Lung (tissue), 12 donors: Measurements from ENCODE around the gene PLEKHH1. TPM values are rescaled to one million over a fixed set of nuclear protein-coding genes. Genes with fewer than 3 reads are reported as not detected.

Experiments used
- ATAC-seq: fragments of 200-7000 bp; cut with Tn5 transposase; one replicate; pipeline ENCODE4 v1.9.1; 2020; ENCODE audit warnings: moderate number of reproducible peaks; ENCODE audit not compliant: insufficient read depth, low FRiP score
- DNase-seq, 3 donors: peaks; one replicate each; pipeline ENCODE4 v3.0.0-alpha.2; 2013 to 2017
- H3K27ac ChIP-seq, 2 donors: one replicate each; pipeline ENCODE4 v1.5.1; 2013; ENCODE audit warnings: mild to moderate bottlenecking in 2 of 2, moderate library complexity in 2 of 2, control low read depth in 1 of 2, inconsistent platforms in 1 of 2, low read depth in 1 of 2, low read length in 1 of 2
- H3K27me3 ChIP-seq, 3 donors: one replicate each; pipeline ENCODE4 v1.5.1; 2013; ENCODE audit warnings: low read length in 2 of 3; ENCODE audit not compliant: control insufficient read depth in 3 of 3, insufficient read depth in 3 of 3
- H3K36me3 ChIP-seq, 4 donors: one replicate each; pipeline ENCODE4 v1.5.1; 2013; ENCODE audit warnings: low read length in 4 of 4, mild to moderate bottlenecking in 1 of 4, moderate library complexity in 1 of 4; ENCODE audit not compliant: control insufficient read depth in 4 of 4, insufficient read depth in 4 of 4
- H3K4me1 ChIP-seq, 5 donors: one replicate each; pipeline ENCODE4 v1.5.1; 2013; ENCODE audit warnings: low read length in 5 of 5, mild to moderate bottlenecking in 2 of 5, moderate library complexity in 1 of 5; ENCODE audit not compliant: control insufficient read depth in 5 of 5, insufficient read depth in 5 of 5
- H3K4me3 ChIP-seq: one replicate; pipeline ENCODE4 v1.5.1; 2013; ENCODE audit warnings: mild to moderate bottlenecking, control low read depth, moderate library complexity
- H3K9ac ChIP-seq, 2 donors: one replicate each; pipeline ENCODE4 v1.5.1; 2013; ENCODE audit warnings: low read length in 2 of 2, control low read depth in 1 of 2; ENCODE audit not compliant: insufficient read depth in 1 of 2
- H3K9me3 ChIP-seq, 4 donors: one replicate each; pipeline ENCODE4 v1.5.1; 2013; ENCODE audit warnings: low read length in 3 of 4, mild to moderate bottlenecking in 1 of 4, moderate library complexity in 1 of 4; ENCODE audit not compliant: control insufficient read depth in 4 of 4, insufficient read depth in 3 of 4
- CTCF ChIP-seq: IDR thresholded peaks from 2 replicates; pipeline ENCODE4 v1.5.1; 2012; ENCODE audit warnings: mild to moderate bottlenecking; ENCODE audit errors: control extremely low read depth, extremely low read depth
- WGBS, 2 donors: extraction: QIAGEN DNeasy Blood & Tissue Kit; methylation state at CpG; one replicate each; pipeline ENCODE4 v1.1.7; 2013; 5-methylcytosine and 5-hydroxymethylcytosine counted together
- polyA plus RNA-seq, 2 donors: library from polyadenylated mRNA; stranded (reverse); fragments of 200-250 nt; gene quantifications; one replicate each; pipeline ENCODE4 v1.2.1, GENCODE V29; 2013
- total RNA-seq, 2 donors: library from RNA; depleted of rRNA in 1 of 2; stranded (reverse); fragments of >200 nt in 1 of 2; gene quantifications; one replicate each; pipeline ENCODE4 v1.2.1, GENCODE V29; 2014 to 2021
- donor health status: control.
- donor health status: control.
- donor health status: Bipolar disorder and iron deficiency.
- donor health status: healthy.
- donor health status: DM: yes; HTN: yes; CAD: no.

PLEKHH1 gene
- total and polyA plus RNA-seq, 4 donors, result 0.80 to 9.3 (median 2.9) TPM

- 35 to 39% methylated on average over 3 of the region's 3 CpGs for WGBS, 2 donors
Observed at GRCh38 chr14:67524634-67524963, 8.5 kb upstream of the PLEKHH1 start.

GRCh38 chr14:67525389-67525788, 7.7 kb upstream of the PLEKHH1 start:
- Histone ChIP-seq H3K9ac (no peak overlapping the region), H3K27me3 (peaks cover 0 to 6% (median 2%) of the 10 kb centered on the region in 3 donors), H3K4me1 (peaks cover 0 to 9% (median 0%) of the 10 kb centered on the region in 5 donors), H3K9me3 (no peaks in the 10 kb centered on the region), H3K36me3 (no peaks in the 10 kb centered on the region), H3K4me3 (no peak overlapping the region), H3K27ac (no peak overlapping the region)
- ATAC-seq (no peak), DNase-seq (no peak)
- TF ChIP-seq CTCF, result no peak
- 91 to 93% methylated on average over 4 of the region's 4 CpGs for WGBS, 2 donors

More at GRCh38 chr14:67524634-67524963, 8.5 kb upstream of the PLEKHH1 start:
- peaks cover 0 to 6% (median 2%) of the 10 kb centered on the region in 3 donors for H3K27me3 ChIP-seq
- H3K36me3 ChIP-seq, result no peaks in the 10 kb centered on the region
- TF ChIP-seq CTCF, result no peak
- no peak overlapping the region for H3K4me3 ChIP-seq
- no peak overlapping the region for H3K27ac ChIP-seq
- no peak for DNase-seq
- H3K4me1 ChIP-seq, result peaks cover 0 to 9% (median 0%) of the 10 kb centered on the region in 5 donors
- no peaks in the 10 kb centered on the region for H3K9me3 ChIP-seq
- no peak for ATAC-seq
- H3K9ac ChIP-seq, result no peak overlapping the region

GRCh38 chr14:67526181-67526580, 6.9 kb upstream of the PLEKHH1 start:
- peaks cover 0 to 6% (median 2%) of the 10 kb centered on the region in 3 donors for H3K27me3 ChIP-seq
- H3K4me1 ChIP-seq, result peaks cover 0 to 9% (median 0%) of the 10 kb centered on the region in 5 donors
- no peaks in the 10 kb centered on the region for H3K9me3 ChIP-seq
- TF ChIP-seq CTCF, result no peak
- no peak overlapping the region for H3K4me3 ChIP-seq
- no peak overlapping the region for H3K27ac ChIP-seq
- no peak overlapping the region for H3K9ac ChIP-seq
- DNase-seq (no peak), ATAC-seq (no peak)
- H3K36me3 ChIP-seq, result no peaks in the 10 kb centered on the region
- 64 to 65% methylated on average over 6 of the region's 6 CpGs for WGBS, 2 donors
